C4-2B (cell line): ENCODE data around the gene CDC14B.
"Not testable (repeated sequence)": the region's sequence is repeated elsewhere in the genome, so short reads cannot be mapped to it uniquely, and the experiment has no call there.

Experiments
- H3K27ac ChIP-seq: fragments of 450-650 bp; 2 replicates; pipeline ENCODE4 v1.5.1; 2017
- CTCF ChIP-seq: fragments of 450-650 bp; conservative IDR thresholded peaks from 2 replicates; pipeline ENCODE4 v1.5.1; 2017; ENCODE audit warnings: mild to moderate bottlenecking
- ZFX ChIP-seq: fragments of 450-650 bp; IDR thresholded peaks from 2 replicates; pipeline ENCODE4 v1.6.1; 2017

CDC14B gene

GRCh38 chr9:96510258-96510657 is 109.4 kb downstream of the CDC14B start:
- no peak overlapping the region for H3K27ac ChIP-seq
- TF ChIP-seq ZFX (no peak), CTCF (no peak)

GRCh38 chr9:96509848-96510247 is 109.8 kb downstream of the CDC14B start:
- no peak for TF ChIP-seq ZFX
- TF ChIP-seq CTCF = no peak
- H3K27ac ChIP-seq = no peak overlapping the region

GRCh38 chr9:96509026-96509425 is 110.6 kb downstream of the CDC14B start:
- no peak for TF ChIP-seq CTCF
- TF ChIP-seq ZFX = no peak
- H3K27ac ChIP-seq = no peak overlapping the region

- no peak overlapping the region for H3K27ac ChIP-seq
- TF ChIP-seq CTCF = no peak
Observed at GRCh38 chr9:96508227-96508940, 111.3 kb downstream of the CDC14B start.

GRCh38 chr9:96505316-96505991 is 114.2 kb downstream of the CDC14B start:
- no peak overlapping the region for H3K27ac ChIP-seq
- no peak for TF ChIP-seq CTCF
- no peak for TF ChIP-seq ZFX

- no peak for TF ChIP-seq ZFX
- no peak for TF ChIP-seq CTCF
- no peak overlapping the region for H3K27ac ChIP-seq
Observed at GRCh38 chr9:96503918-96504317, 115.7 kb downstream of the CDC14B start.

GRCh38 chr9:96503374-96503748 is 116.3 kb downstream of the CDC14B start:
- H3K27ac ChIP-seq = not testable (repeated sequence)
